PC-9 (cell line): Measurements from ENCODE around the gene TLCD3B.

Source experiments
- CTCF ChIP-seq: fragments of 200-600 bp; sonication (generic); conservative IDR thresholded peaks from 2 replicates; pipeline ENCODE4 v1.6.1; 2017; ENCODE audit warnings: mixed run types, antibody characterized with exemption, mild to moderate bottlenecking, moderate library complexity
- EZH2 ChIP-seq: fragments of 200-600 bp; sonication (generic); IDR thresholded peaks from 2 replicates; pipeline ENCODE4 v1.8.0; 2017; ENCODE audit warnings: antibody characterized with exemption, low read depth

GRCh38 chr16:30065943-30066760 is 35.1 kb upstream of the TLCD3B start:
- TF ChIP-seq EZH2: no peak
- no peak for TF ChIP-seq CTCF
